Loucy (cell line): Measurements from ENCODE around the gene ARHGAP10.

Source experiments
- H2AFZ ChIP-seq: fragments of 200-600 bp; sonication (generic); 2 replicates; pipeline ENCODE4 v1.6.0; 2016; ENCODE audit warnings: antibody characterized with exemption, mild to moderate bottlenecking, low read length, moderate library complexity
- H3F3A ChIP-seq: fragments of 200-600 bp; 2 replicates; pipeline ENCODE4 v1.6.0; 2016; ENCODE audit warnings: antibody characterized with exemption, low read depth, mild to moderate bottlenecking
- H3K27me3 ChIP-seq: fragments of 200-600 bp; sonication (generic); 2 replicates; pipeline ENCODE4 v1.6.1; 2014; ENCODE audit warnings: low read length, mild to moderate bottlenecking; ENCODE audit not compliant: insufficient read depth, poor library complexity, severe bottlenecking
- H3K36me3 ChIP-seq: fragments of 200-600 bp; sonication (generic); 2 replicates; pipeline ENCODE4 v1.6.1; 2016; ENCODE audit warnings: low read length; ENCODE audit not compliant: insufficient read depth
- H3K4me1 ChIP-seq: fragments of 200-600 bp; sonication (generic); 2 replicates; pipeline ENCODE4 v1.5.1; 2014; ENCODE audit warnings: low read length, mild to moderate bottlenecking; ENCODE audit not compliant: insufficient read depth, poor library complexity, severe bottlenecking
- H3K4me2 ChIP-seq: fragments of 200-600 bp; sonication (generic); 2 replicates; pipeline ENCODE4 v1.6.0; 2014; ENCODE audit warnings: antibody characterized with exemption, low read length, low read depth, mild to moderate bottlenecking; ENCODE audit not compliant: poor library complexity, severe bottlenecking
- H3K4me3 ChIP-seq: fragments of 200-600 bp; sonication (generic); 2 replicates; pipeline ENCODE4 v1.5.1; 2014; ENCODE audit warnings: low read length, mild to moderate bottlenecking, mixed read lengths; ENCODE audit not compliant: poor library complexity, severe bottlenecking
- H3K79me2 ChIP-seq: fragments of 200-600 bp; sonication (generic); 2 replicates; pipeline ENCODE4 v1.6.1; 2014; ENCODE audit warnings: low read length; ENCODE audit not compliant: insufficient read depth
- H3K9ac ChIP-seq: fragments of 200-600 bp; sonication (generic); 2 replicates; pipeline ENCODE4 v1.6.0; 2014; ENCODE audit warnings: mild to moderate bottlenecking, low read depth, low read length, moderate library complexity; ENCODE audit not compliant: poor library complexity, severe bottlenecking
- H3K9me2 ChIP-seq: fragments of 200-600 bp; sonication (generic); replicated peaks from 2 replicates; pipeline ENCODE4 v1.6.1; 2016; ENCODE audit warnings: low read depth, low read length, mixed read lengths
- H3K9me3 ChIP-seq: fragments of 200-600 bp; sonication (generic); 2 replicates; pipeline ENCODE4 v1.6.1; 2014; ENCODE audit warnings: mild to moderate bottlenecking, antibody characterized with exemption, low read length, low read depth; ENCODE audit not compliant: insufficient read depth
- H4K20me1 ChIP-seq: fragments of 200-600 bp; sonication (generic); 2 replicates; pipeline ENCODE4 v1.6.0; 2014; ENCODE audit warnings: antibody characterized with exemption, low read length, mild to moderate bottlenecking; ENCODE audit not compliant: insufficient read depth, poor library complexity, severe bottlenecking
- EZH2phosphoT487 ChIP-seq: fragments of 200-600 bp; IDR thresholded peaks from 2 replicates; pipeline ENCODE4 v1.6.1; 2018; ENCODE audit warnings: antibody characterized with exemption, mild to moderate bottlenecking, moderate library complexity, borderline replicate concordance
- TF ChIP-seq, protein P1 (sequence below): fragments of 200-600 bp; sonication (generic); conservative IDR thresholded peaks from 2 replicates; pipeline ENCODE4 v1.5.1; 2014; ENCODE audit warnings: mild to moderate bottlenecking, antibody characterized with exemption, low read length

Gene ARHGAP10

GRCh38 chr4:148103597-148104355, 371.9 kb downstream of the ARHGAP10 start:
- Histone ChIP-seq H3F3A (no peaks in the 10 kb centered on the region), H2AFZ (no peak overlapping the region), H3K79me2 (no peaks in the 10 kb centered on the region)

DNA sequence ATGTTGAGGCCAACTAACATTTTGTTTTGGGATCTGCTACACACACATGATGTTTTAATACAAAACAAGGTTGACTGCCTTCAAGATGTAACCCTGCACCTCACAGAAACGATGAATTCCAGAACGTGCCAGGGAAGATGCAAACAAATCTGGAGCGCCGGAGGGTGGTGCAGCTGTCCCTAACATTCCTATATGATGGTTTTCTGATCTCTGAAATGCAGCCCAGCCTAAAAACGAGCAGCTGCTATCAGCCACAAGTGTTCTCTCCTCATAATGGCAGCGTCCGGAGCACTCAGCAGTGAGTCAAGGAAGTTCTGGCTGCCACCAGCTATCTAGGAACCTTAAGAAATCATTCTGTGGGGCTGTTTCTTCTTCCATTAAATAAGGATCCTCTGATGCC, 376.9 kb downstream of the ARHGAP10 start:
- Histone ChIP-seq H3K27me3 (no peaks in the 10 kb centered on the region), H3K79me2 (no peaks in the 10 kb centered on the region), H3K9me3 (no peaks in the 10 kb centered on the region), H3K36me3 (no peaks in the 10 kb centered on the region), H2AFZ (no peak overlapping the region), H3K4me1 (peaks cover 6% of the 10 kb centered on the region), H3K9ac (no peak overlapping the region), H3F3A (no peaks in the 10 kb centered on the region), H3K9me2 (no peaks in the 10 kb centered on the region), H4K20me1 (no peaks in the 10 kb centered on the region), H3K4me2 (no peak overlapping the region), H3K4me3 (no peak overlapping the region)
- no peak for TF ChIP-seq EZH2phosphoT487
- TF ChIP-seq, protein P1, sequence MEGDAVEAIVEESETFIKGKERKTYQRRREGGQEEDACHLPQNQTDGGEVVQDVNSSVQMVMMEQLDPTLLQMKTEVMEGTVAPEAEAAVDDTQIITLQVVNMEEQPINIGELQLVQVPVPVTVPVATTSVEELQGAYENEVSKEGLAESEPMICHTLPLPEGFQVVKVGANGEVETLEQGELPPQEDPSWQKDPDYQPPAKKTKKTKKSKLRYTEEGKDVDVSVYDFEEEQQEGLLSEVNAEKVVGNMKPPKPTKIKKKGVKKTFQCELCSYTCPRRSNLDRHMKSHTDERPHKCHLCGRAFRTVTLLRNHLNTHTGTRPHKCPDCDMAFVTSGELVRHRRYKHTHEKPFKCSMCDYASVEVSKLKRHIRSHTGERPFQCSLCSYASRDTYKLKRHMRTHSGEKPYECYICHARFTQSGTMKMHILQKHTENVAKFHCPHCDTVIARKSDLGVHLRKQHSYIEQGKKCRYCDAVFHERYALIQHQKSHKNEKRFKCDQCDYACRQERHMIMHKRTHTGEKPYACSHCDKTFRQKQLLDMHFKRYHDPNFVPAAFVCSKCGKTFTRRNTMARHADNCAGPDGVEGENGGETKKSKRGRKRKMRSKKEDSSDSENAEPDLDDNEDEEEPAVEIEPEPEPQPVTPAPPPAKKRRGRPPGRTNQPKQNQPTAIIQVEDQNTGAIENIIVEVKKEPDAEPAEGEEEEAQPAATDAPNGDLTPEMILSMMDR, result no peak

More at GRCh38 chr4:148103597-148104355, 371.9 kb downstream of the ARHGAP10 start:
- Histone ChIP-seq H3K4me3 (no peak overlapping the region), H3K9me2 (no peaks in the 10 kb centered on the region), H4K20me1 (no peaks in the 10 kb centered on the region), H3K36me3 (no peaks in the 10 kb centered on the region), H3K9me3 (no peaks in the 10 kb centered on the region), H3K9ac (no peak overlapping the region), H3K27me3 (no peaks in the 10 kb centered on the region), H3K4me2 (no peak overlapping the region), H3K4me1 (no peaks in the 10 kb centered on the region)
- TF ChIP-seq, protein P1, result no peak
- TF ChIP-seq EZH2phosphoT487, result no peak

GRCh38 chr4:148109216-148109615, 377.3 kb downstream of the ARHGAP10 start:
- Histone ChIP-seq H3K4me2 (no peak overlapping the region), H3K27me3 (no peaks in the 10 kb centered on the region), H3K4me1 (peaks cover 6% of the 10 kb centered on the region), H3K36me3 (no peaks in the 10 kb centered on the region), H3K4me3 (no peak overlapping the region), H3K9me3 (no peaks in the 10 kb centered on the region), H4K20me1 (no peaks in the 10 kb centered on the region), H3K79me2 (no peaks in the 10 kb centered on the region), H2AFZ (no peak overlapping the region), H3K9ac (no peak overlapping the region), H3K9me2 (no peaks in the 10 kb centered on the region), H3F3A (no peaks in the 10 kb centered on the region)
- no peak for TF ChIP-seq EZH2phosphoT487

GRCh38 chr4:148110169-148110568, 378.3 kb downstream of the ARHGAP10 start:
- no peak overlapping the region for H3K4me3 ChIP-seq
- H3K36me3 ChIP-seq, result no peaks in the 10 kb centered on the region
- no peaks in the 10 kb centered on the region for H3K27me3 ChIP-seq
- no peaks in the 10 kb centered on the region for H3F3A ChIP-seq
- H3K9me3 ChIP-seq, result no peaks in the 10 kb centered on the region
- H4K20me1 ChIP-seq, result no peaks in the 10 kb centered on the region
- no peaks in the 10 kb centered on the region for H3K9me2 ChIP-seq
- no peaks in the 10 kb centered on the region for H3K79me2 ChIP-seq
- H2AFZ ChIP-seq, result no peak overlapping the region
- H3K4me2 ChIP-seq, result no peak overlapping the region
- TF ChIP-seq, protein P1, result no peak
- TF ChIP-seq EZH2phosphoT487, result no peak
- H3K4me1 ChIP-seq, result peaks cover 6% of the 10 kb centered on the region
- H3K9ac ChIP-seq, result no peak overlapping the region
